MCF 10A (cell line): ENCODE data around the gene ADSL. TPM values are rescaled to one million over a fixed set of nuclear protein-coding genes. Genes with fewer than 3 reads are reported as not detected.

Experiments used
- BruUV-seq: library from RNA; stranded (reverse); fragments of 400-500 nt; replicated peaks from 2 replicates; lab custom pipeline; 2021; lab: Mats Ljungman, UMichigan
- CTCF ChIA-PET: fragments of 300-600 bp; sonication (Branson Sonifier 250); formaldehyde crosslinking; extraction: SDS; loops from one replicate; lab custom pipeline; 2021; ENCODE audit warnings: antibody characterized with exemption, inconsistent platforms; lab: Yijun Ruan, JAX
- POLR2A ChIA-PET: fragments of 300-600, 350-650 bp; sonication (Branson Sonifier 250); formaldehyde crosslinking; extraction: SDS; loops from one replicate; lab custom pipeline; 2020; ENCODE audit warnings: antibody characterized with exemption, inconsistent platforms; lab: Yijun Ruan, JAX
- DNase-seq: peaks from one replicate; pipeline ENCODE4 v3.0.0-alpha.2; 2018; ENCODE audit not compliant: unreplicated experiment
- H3K27ac Mint-ChIP-seq: one replicate; pipeline ENCODE4 v1.8.0; 2022; ENCODE audit warnings: mild to moderate bottlenecking, low read depth, mixed read lengths; ENCODE audit not compliant: unreplicated experiment
- H3K27me3 Mint-ChIP-seq: one replicate; pipeline ENCODE4 v1.8.0; 2022; ENCODE audit warnings: mixed read lengths; ENCODE audit not compliant: insufficient read depth, unreplicated experiment
- H3K36me3 Mint-ChIP-seq: one replicate; pipeline ENCODE4 v1.8.0; 2022; ENCODE audit warnings: mild to moderate bottlenecking, moderate library complexity, mixed read lengths; ENCODE audit not compliant: insufficient read depth, unreplicated experiment
- H3K4me1 Mint-ChIP-seq: one replicate; pipeline ENCODE4 v1.8.0; 2022; ENCODE audit warnings: mixed read lengths; ENCODE audit not compliant: insufficient read depth, unreplicated experiment
- H3K4me3 Mint-ChIP-seq: one replicate; pipeline ENCODE4 v1.8.0; 2022; ENCODE audit warnings: mild to moderate bottlenecking, moderate library complexity, mixed read lengths; ENCODE audit not compliant: unreplicated experiment
- H3K9me3 Mint-ChIP-seq: one replicate; pipeline ENCODE4 v1.8.0; 2022; ENCODE audit warnings: mixed read lengths; ENCODE audit not compliant: unreplicated experiment
- intact Hi-C: fragments of 100-400 bp; cut with micrococcal nuclease; formaldehyde crosslinking; loops from 2 replicates; pipeline ENCODE4 v1.14.1; 2022
- total RNA-seq: library from RNA; stranded (reverse); gene quantifications from 2 replicates; pipeline ENCODE4 v1.2.3, GENCODE V29; 2022
- TF ChIP-seq, protein P1 (sequence below): fragments of 200-600 bp; IDR thresholded peaks from one replicate; pipeline ENCODE4 v1.8.0; 2022; ENCODE audit warnings: antibody characterized with exemption, mild to moderate bottlenecking; ENCODE audit not compliant: unreplicated experiment

The ADSL gene
- total RNA-seq, 1 experiment from 2014 or later = 129 TPM

GRCh38 chr22:40425082-40425481, 78.8 kb downstream of the ADSL start:
- peak overlapping the region; percentile 14 for H3K27ac Mint-ChIP-seq
- DNase-seq = no peak
- ChIA-PET POLR2A (interaction anchor here (2.6 kb wide), 1 partner anchor 9 kb away, joined by 6 read pairs; no protein-coding TSS in a partner anchor), CTCF (interaction anchor here (2.1 kb wide), 1 partner anchor 12 kb away, joined by 15 read pairs; no protein-coding TSS in a partner anchor)
- H3K27me3 Mint-ChIP-seq = no peaks in the 10 kb centered on the region
- no TSS peak for BruUV-seq
- intact Hi-C loops = no loop called here
- H3K36me3 Mint-ChIP-seq = peaks cover 77% of the 10 kb centered on the region
- no peaks in the 10 kb centered on the region for H3K9me3 Mint-ChIP-seq
- peaks cover 5% of the 10 kb centered on the region for H3K4me1 Mint-ChIP-seq
- no peak overlapping the region for H3K4me3 Mint-ChIP-seq
- TF ChIP-seq, protein P1, sequence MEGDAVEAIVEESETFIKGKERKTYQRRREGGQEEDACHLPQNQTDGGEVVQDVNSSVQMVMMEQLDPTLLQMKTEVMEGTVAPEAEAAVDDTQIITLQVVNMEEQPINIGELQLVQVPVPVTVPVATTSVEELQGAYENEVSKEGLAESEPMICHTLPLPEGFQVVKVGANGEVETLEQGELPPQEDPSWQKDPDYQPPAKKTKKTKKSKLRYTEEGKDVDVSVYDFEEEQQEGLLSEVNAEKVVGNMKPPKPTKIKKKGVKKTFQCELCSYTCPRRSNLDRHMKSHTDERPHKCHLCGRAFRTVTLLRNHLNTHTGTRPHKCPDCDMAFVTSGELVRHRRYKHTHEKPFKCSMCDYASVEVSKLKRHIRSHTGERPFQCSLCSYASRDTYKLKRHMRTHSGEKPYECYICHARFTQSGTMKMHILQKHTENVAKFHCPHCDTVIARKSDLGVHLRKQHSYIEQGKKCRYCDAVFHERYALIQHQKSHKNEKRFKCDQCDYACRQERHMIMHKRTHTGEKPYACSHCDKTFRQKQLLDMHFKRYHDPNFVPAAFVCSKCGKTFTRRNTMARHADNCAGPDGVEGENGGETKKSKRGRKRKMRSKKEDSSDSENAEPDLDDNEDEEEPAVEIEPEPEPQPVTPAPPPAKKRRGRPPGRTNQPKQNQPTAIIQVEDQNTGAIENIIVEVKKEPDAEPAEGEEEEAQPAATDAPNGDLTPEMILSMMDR = no peak

- H3K36me3 Mint-ChIP-seq = peaks cover 80% of the 10 kb centered on the region
- intact Hi-C loops = no loop called here
- no peak overlapping the region for H3K4me3 Mint-ChIP-seq
- TF ChIP-seq, protein P1 = no peak
- no peak overlapping the region for H3K27ac Mint-ChIP-seq
- H3K27me3 Mint-ChIP-seq = no peaks in the 10 kb centered on the region
- ChIA-PET CTCF (interaction anchor here (0.6 to 2.3 kb wide), 7 partner anchors 9 to 256 kb away, joined by 3 to 15 read pairs (median 5); no protein-coding TSS in a partner anchor), POLR2A (interaction anchor here (0.6 to 2.6 kb wide), 2 partner anchors 11 to 92 kb away, joined by 3 to 6 read pairs; no protein-coding TSS in a partner anchor)
- no peaks in the 10 kb centered on the region for H3K9me3 Mint-ChIP-seq
- no TSS peak for BruUV-seq
- no peak for DNase-seq
- H3K4me1 Mint-ChIP-seq = peaks cover 5% of the 10 kb centered on the region
Measured at GRCh38 chr22:40426594-40427333, 80.5 kb downstream of the ADSL start.

DNA sequence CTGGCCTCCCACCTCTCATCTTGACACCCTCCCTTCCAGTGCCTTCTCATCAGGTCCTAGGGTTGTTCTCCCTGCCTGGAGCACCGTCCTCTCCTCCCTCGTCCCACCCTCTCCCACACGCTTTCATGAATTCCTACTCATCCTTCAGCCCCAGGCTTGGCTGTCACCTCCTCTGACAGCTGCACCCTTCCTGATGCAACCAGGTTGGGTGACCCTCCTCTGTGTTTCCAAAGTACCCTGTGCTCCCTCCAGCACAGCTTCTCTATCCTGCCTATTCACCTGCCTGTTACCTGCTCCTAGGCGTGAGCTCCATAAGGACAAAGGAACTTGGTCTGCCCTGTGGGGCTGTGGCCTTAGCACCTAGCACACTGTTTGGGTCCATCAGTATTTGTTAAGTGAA, 82.5 kb downstream of the ADSL start:
- no peak for DNase-seq
- H3K4me3 Mint-ChIP-seq = no peak overlapping the region
- peak overlapping the region; percentile 54 for H3K27ac Mint-ChIP-seq
- H3K36me3 Mint-ChIP-seq = peaks cover 71% of the 10 kb centered on the region
- BruUV-seq = no TSS peak
- no peaks in the 10 kb centered on the region for H3K27me3 Mint-ChIP-seq
- TF ChIP-seq, protein P1 = no peak
- peaks cover under 1% of the 10 kb centered on the region for H3K4me1 Mint-ChIP-seq
- POLR2A ChIA-PET = interaction anchor here (0.9 to 1.2 kb wide), 2 partner anchors 8 to 19 kb away, joined by 3 to 4 read pairs; no protein-coding TSS in a partner anchor
- no peaks in the 10 kb centered on the region for H3K9me3 Mint-ChIP-seq
- CTCF ChIA-PET = interaction anchor here (0.9 to 2.3 kb wide), 4 partner anchors 8 to 216 kb away, joined by 4 to 12 read pairs (median 4); no protein-coding TSS in a partner anchor
- intact Hi-C loops = no loop called here

GRCh38 chr22:40429481-40429880, 83.2 kb downstream of the ADSL start:
- Mint-ChIP-seq H3K4me1 (peaks cover 5% of the 10 kb centered on the region), H3K9me3 (no peaks in the 10 kb centered on the region), H3K36me3 (peaks cover 77% of the 10 kb centered on the region), H3K4me3 (no peak overlapping the region), H3K27ac (no peak overlapping the region), H3K27me3 (no peaks in the 10 kb centered on the region)
- intact Hi-C loops = no loop called here
- BruUV-seq = no TSS peak
- TF ChIP-seq, protein P1 = no peak
- ChIA-PET POLR2A (interaction anchor here (1.2 kb wide), 1 partner anchor 7 kb away, joined by 3 read pairs; no protein-coding TSS in a partner anchor), CTCF (interaction anchor here (0.9 kb wide), 1 partner anchor 50 kb away, joined by 4 read pairs; no protein-coding TSS in a partner anchor)
- no peak for DNase-seq
